SH-SY5Y (cell line): ENCODE results near the gene PLB1.

ENCODE experiments used
- GATA2 ChIP-seq: IDR thresholded peaks from 2 replicates; pipeline ENCODE4 v1.6.1; 2011; ENCODE audit warnings: mild to moderate bottlenecking, low read depth, low read length
- GATA3 ChIP-seq: IDR thresholded peaks from 2 replicates; pipeline ENCODE4 v1.6.1; 2011; ENCODE audit warnings: low read depth, mild to moderate bottlenecking, low read length, moderate library complexity

DNA sequence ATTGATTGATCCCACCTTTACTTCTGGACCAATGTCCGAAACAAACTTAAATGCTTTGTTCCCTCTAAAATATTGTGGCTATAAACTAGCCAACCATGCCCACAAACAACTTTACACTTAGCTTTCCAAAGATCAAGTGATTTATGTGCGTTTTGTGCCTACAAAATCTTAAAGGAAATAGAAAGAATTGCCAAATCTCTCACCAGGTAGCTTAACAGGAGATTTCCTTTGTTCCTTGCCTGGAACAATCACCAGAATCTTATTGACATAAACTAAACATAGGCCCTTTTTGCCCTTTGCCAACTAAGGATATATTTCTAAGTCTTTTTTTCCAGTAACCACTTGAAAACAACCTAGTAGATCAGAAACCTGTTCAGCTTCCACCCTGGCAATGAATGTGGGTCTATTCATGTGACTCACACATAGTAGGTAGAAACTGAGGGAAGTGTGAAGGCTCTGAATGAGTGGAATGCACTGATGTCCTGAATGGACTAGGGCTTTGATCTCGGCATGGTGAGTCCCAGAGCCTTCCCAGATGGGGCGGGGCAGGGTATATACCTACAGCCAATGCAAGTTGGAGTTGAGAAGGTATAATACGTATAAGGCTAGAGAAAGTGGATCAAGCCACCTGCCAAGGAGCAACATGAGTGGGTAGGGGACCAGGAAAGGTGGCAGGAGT lies 161.2 kb downstream of the PLB1 start:
- TF ChIP-seq GATA2 (no peak), GATA3 (no peak)
